ENCODE results near the gene MEOX1. TPM values are rescaled to one million over a fixed set of nuclear protein-coding genes. Genes with fewer than 3 reads are reported as not detected.
A peak's percentile ranks its signal among the peaks of the same experiment; 100 is the strongest.

MEOX1 gene
- total and polyA plus RNA-seq, 2 of the 4 experiments (the other 2 are of a cell fraction): 0.48 to 0.72 TPM

GRCh38 chr17:43676471-43676870, 14.7 kb upstream of the MEOX1 start:
- H3K9me3 ChIP-seq (ENCODE audit: control insufficient read depth, insufficient read depth, low read length): no peaks in the 10 kb centered on the region
- H3K27me3 ChIP-seq (ENCODE audit: control insufficient read depth, insufficient read depth, low read length): peaks cover 13% of the 10 kb centered on the region
- no CpG with 5 or more reads among the region's 3 CpGs for WGBS, 2 experiments (ENCODE audit: extremely low coverage in 2 of 2, insufficient read length in 1 of 2)
- peak overlapping the region; percentile 34; the same call in 1 of the 2 replicates for H2BK20ac ChIP-seq (ENCODE audit: low read depth, low read length)
- no peak overlapping the region for H3K23ac ChIP-seq (ENCODE audit: low read depth, low read length)
- dilution Hi-C loops (cut with HindIII; ENCODE audit: low sequenced_read_pairs, unreplicated experiment) (no loop called here), intact Hi-C loops (cut with micrococcal nuclease) (no loop called here), in situ Hi-C loops (cut with MboI; ENCODE audit: low sequenced_read_pairs) (no loop called here)
- no peak overlapping the region for H4K5ac ChIP-seq (ENCODE audit: low read depth, low read length)
- H3K4me2 ChIP-seq (ENCODE audit: low read depth, low read length): no peak overlapping the region
- H3K4me1 ChIP-seq (ENCODE audit: control insufficient read depth, insufficient read depth, low read length): peaks cover 2% of the 10 kb centered on the region; the same call in 1 of the 2 replicates
- no peak overlapping the region for H3K4ac ChIP-seq (ENCODE audit: low read depth, low read length)
- H2BK15ac ChIP-seq (ENCODE audit: low read depth, low read length): no peak overlapping the region
- H2BK120ac ChIP-seq (ENCODE audit: low read depth, low read length): no peak overlapping the region
- H3K4me3 ChIP-seq (ENCODE audit: insufficient read depth, low read depth, low read length): no peak overlapping the region
- no peak overlapping the region for H4K91ac ChIP-seq (ENCODE audit: insufficient read depth, low read depth, low read length)
- POLR2A ChIA-PET (ENCODE audit: unreplicated experiment): interaction anchor here (0.6 kb wide), 1 partner anchor 11 kb away, joined by 6 read pairs; no protein-coding TSS in a partner anchor
- peak overlapping the region; percentile 36 for H2AFZ ChIP-seq (replicated peaks; ENCODE audit: low read length, poor library complexity)
- BruUV-seq (replicated peaks): no TSS peak
- H3K79me1 ChIP-seq (ENCODE audit: low read depth in 1 of 2, low read length in 2 of 2): no peaks in the 10 kb centered on the region
- H4K8ac ChIP-seq (ENCODE audit: low read depth in 2 of 2, low read length in 2 of 2): no peak overlapping the region; a peak in 1 of 4 replicates
- H3K36me3 ChIP-seq (ENCODE audit: control insufficient read depth, insufficient read depth, low read length): no peaks in the 10 kb centered on the region
- DNase-seq (no peak), ATAC-seq (ENCODE audit: low read depth) (no peak)
- no peaks in the 10 kb centered on the region for H4K20me1 ChIP-seq (ENCODE audit: insufficient read depth, low read length)
- CTCF ChIA-PET: interaction anchor here (1.1 kb wide), 1 partner anchor 106 kb away, joined by 3 read pairs; no protein-coding TSS in a partner anchor
- H3K18ac ChIP-seq (ENCODE audit: low read depth, low read length): no peak overlapping the region
- H3K9me1 ChIP-seq (ENCODE audit: insufficient read depth, low read length): no peaks in the 10 kb centered on the region
- no peak overlapping the region; the same call in 1 of the 2 replicates for H2AK5ac ChIP-seq (ENCODE audit: low read depth, low read length)
- no peak overlapping the region for H2BK5ac ChIP-seq (ENCODE audit: low read depth, low read length, poor library complexity, severe bottlenecking)
- H3K56ac ChIP-seq (ENCODE audit: extremely low read depth, insufficient read depth, low read length): no peak overlapping the region
- H3K9ac ChIP-seq (ENCODE audit: low read depth, low read length): no peak overlapping the region
- peak overlapping the region; percentile 23 for H2AK9ac ChIP-seq (replicated peaks; ENCODE audit: low read depth, low read length, poor library complexity)
- no peak overlapping the region for H3K27ac ChIP-seq (ENCODE audit: insufficient read depth, low read length)
- TF ChIP-seq BHLHE40 (IDR thresholded peaks at IDR 0.05; ENCODE audit: low read depth, low read length) (no peak), RCOR1 (IDR thresholded peaks at IDR 0.05; ENCODE audit: insufficient replicate concordance, low read length) (no peak), RFX5 (IDR thresholded peaks at IDR 0.05; ENCODE audit: low read depth, low read length) (no peak), CEBPB (IDR thresholded peaks at IDR 0.05; ENCODE audit: low read depth, low read length) (no peak), CTCF (conservative IDR thresholded peaks at IDR 0.05; ENCODE audit: low read depth, low read length) (no peak)
- no peak overlapping the region for H3K14ac ChIP-seq (replicated peaks; ENCODE audit: low read depth, low read length)

Data from IMR-90 (cell line).